OCI-LY3 (cell line): Measurements from ENCODE around the gene INSIG1.

ENCODE experiments used
- H2AFZ ChIP-seq: fragments of 200-600, 300-600 bp; shearing (Covaris generic); 2 replicates; pipeline ENCODE4 v1.6.0; 2014; ENCODE audit warnings: antibody characterized with exemption, low read depth, low read length
- H3K27ac ChIP-seq: fragments of 200-600, 300-600 bp; sonication (generic); 2 replicates; pipeline ENCODE4 v1.5.1; 2014; ENCODE audit warnings: mild to moderate bottlenecking, low read length, moderate library complexity, mixed read lengths
- H3K27me3 ChIP-seq: fragments of 200-600, 300-600 bp; sonication (generic); 2 replicates; pipeline ENCODE4 v1.6.1; 2014; ENCODE audit warnings: low read depth, low read length, mixed read lengths
- H3K36me3 ChIP-seq: fragments of 200-600, 300-600 bp; sonication (generic); replicated peaks from 2 replicates; pipeline ENCODE3; 2014; ENCODE audit warnings: low read depth, low read length, mixed read lengths
- H3K4me1 ChIP-seq: fragments of 300-600, 200-600 bp; sonication (generic); 2 replicates; pipeline ENCODE4 v1.6.1; 2014; ENCODE audit warnings: low read length, mixed read lengths
- H3K4me2 ChIP-seq: fragments of 200-600, 300-600 bp; sonication (generic); 2 replicates; pipeline ENCODE4 v1.6.1; 2014; ENCODE audit warnings: low read length, mixed read lengths
- H3K4me3 ChIP-seq: fragments of 300-600, 200-600 bp; sonication (generic); 2 replicates; pipeline ENCODE4 v1.5.1; 2014; ENCODE audit warnings: antibody characterized with exemption, mild to moderate bottlenecking, low read length, moderate library complexity
- H3K79me2 ChIP-seq: fragments of 300-600, 200-600 bp; shearing (Covaris generic); 2 replicates; pipeline ENCODE4 v1.6.1; 2014; ENCODE audit warnings: mild to moderate bottlenecking, low read length, mixed read lengths
- H3K9ac ChIP-seq: fragments of 300-600, 200-600 bp; shearing (Covaris generic); 2 replicates; pipeline ENCODE4 v1.6.0; 2014; ENCODE audit warnings: mild to moderate bottlenecking, low read length, moderate library complexity
- H3K9me3 ChIP-seq: fragments of 200-600, 300-600 bp; shearing (Covaris generic); 2 replicates; pipeline ENCODE4 v1.6.1; 2014; ENCODE audit warnings: low read length, mixed read lengths; ENCODE audit not compliant: insufficient read depth
- H4K20me1 ChIP-seq: fragments of 200-600, 300-600 bp; sonication (generic); 2 replicates; pipeline ENCODE4 v1.6.1; 2016; ENCODE audit warnings: low read length, mixed read lengths; ENCODE audit not compliant: insufficient read depth
- EZH2phosphoT487 ChIP-seq: fragments of 200-600 bp; shearing (Covaris generic); IDR thresholded peaks from 2 replicates; pipeline ENCODE4 v1.6.1; 2018; ENCODE audit warnings: antibody characterized with exemption, mixed run types, low read depth
- TF ChIP-seq, protein P1 (sequence below): fragments of 200-600, 300-600 bp; sonication (generic); IDR thresholded peaks from 2 replicates; pipeline ENCODE4 v1.5.1; 2014; ENCODE audit warnings: antibody characterized with exemption, low read length, low read depth

Gene INSIG1

DNA sequence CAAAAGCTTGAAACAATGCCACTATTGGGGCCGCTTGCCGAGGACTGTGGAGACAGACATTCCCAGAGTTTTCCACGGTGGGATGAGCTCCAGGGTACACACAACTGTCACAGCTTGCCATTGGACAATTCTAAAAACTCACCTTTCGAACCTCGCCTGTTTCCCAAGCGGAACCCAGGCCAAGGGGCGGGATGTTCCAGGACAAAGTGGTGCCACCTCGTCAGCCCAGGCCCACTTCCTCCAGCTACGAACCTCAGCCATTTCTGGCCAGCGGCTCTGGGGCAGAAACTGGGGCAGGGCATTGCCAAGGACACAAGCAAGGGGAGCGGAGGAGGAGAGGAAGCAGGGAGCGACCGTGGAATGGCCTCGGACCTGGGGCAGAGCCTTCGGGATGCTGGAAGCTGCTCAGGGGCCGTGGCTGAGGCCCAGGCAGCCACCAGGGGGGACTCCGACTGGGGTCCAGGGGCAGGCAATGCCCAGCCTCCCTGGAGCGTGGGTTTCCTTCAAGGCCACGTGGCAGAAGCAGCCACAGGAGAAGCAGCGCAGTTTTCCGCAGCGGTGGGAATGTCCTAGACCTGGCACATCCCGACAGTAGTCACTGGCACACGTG, 44.7 kb upstream of the INSIG1 start:
- Histone ChIP-seq H3K9me3 (no peaks in the 10 kb centered on the region), H3K36me3 (no peaks in the 10 kb centered on the region), H3K27ac (no peak overlapping the region), H3K79me2 (no peaks in the 10 kb centered on the region), H3K4me1 (peaks cover 10% of the 10 kb centered on the region), H3K27me3 (0 out of 2 replicates have a peak, but pooled peaks cover 3% of the 10 kb centered on the region), H4K20me1 (no peaks in the 10 kb centered on the region), H3K9ac (no peak overlapping the region), H3K4me2 (no peak overlapping the region), H2AFZ (no peak overlapping the region), H3K4me3 (no peak overlapping the region)
- TF ChIP-seq, protein P1, sequence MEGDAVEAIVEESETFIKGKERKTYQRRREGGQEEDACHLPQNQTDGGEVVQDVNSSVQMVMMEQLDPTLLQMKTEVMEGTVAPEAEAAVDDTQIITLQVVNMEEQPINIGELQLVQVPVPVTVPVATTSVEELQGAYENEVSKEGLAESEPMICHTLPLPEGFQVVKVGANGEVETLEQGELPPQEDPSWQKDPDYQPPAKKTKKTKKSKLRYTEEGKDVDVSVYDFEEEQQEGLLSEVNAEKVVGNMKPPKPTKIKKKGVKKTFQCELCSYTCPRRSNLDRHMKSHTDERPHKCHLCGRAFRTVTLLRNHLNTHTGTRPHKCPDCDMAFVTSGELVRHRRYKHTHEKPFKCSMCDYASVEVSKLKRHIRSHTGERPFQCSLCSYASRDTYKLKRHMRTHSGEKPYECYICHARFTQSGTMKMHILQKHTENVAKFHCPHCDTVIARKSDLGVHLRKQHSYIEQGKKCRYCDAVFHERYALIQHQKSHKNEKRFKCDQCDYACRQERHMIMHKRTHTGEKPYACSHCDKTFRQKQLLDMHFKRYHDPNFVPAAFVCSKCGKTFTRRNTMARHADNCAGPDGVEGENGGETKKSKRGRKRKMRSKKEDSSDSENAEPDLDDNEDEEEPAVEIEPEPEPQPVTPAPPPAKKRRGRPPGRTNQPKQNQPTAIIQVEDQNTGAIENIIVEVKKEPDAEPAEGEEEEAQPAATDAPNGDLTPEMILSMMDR, result no peak

DNA sequence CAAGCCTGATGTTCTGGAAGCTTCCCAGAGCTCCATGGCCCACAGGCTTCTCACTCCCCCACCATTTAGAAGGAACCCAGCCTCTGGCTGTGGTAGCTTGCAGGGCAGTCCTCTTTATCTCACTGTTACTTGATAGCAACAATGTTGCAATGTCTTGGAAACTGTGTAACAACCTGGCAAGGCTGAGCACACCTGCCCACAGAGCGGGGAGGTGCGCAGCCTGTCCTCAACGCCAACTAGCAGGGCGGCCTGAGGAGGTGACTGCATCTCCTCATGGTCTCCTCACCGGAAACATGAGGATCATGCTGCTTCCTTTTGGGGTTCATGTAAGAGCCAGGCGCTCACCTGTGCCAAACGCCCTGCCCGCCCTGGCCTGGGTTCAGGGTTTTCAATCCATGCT, 43.7 kb upstream of the INSIG1 start:
- no peak overlapping the region for H3K4me2 ChIP-seq
- no peak for TF ChIP-seq EZH2phosphoT487
- TF ChIP-seq, protein P1, result no peak
- H2AFZ ChIP-seq, result no peak overlapping the region
- no peaks in the 10 kb centered on the region for H3K36me3 ChIP-seq
- peaks cover 8% of the 10 kb centered on the region; the same call in 1 of the 2 replicates for H3K4me1 ChIP-seq
- no peak overlapping the region for H3K27ac ChIP-seq
- no peaks in the 10 kb centered on the region for H3K79me2 ChIP-seq
- no peaks in the 10 kb centered on the region for H4K20me1 ChIP-seq
- H3K4me3 ChIP-seq, result no peak overlapping the region
- no peak overlapping the region for H3K9ac ChIP-seq
- H3K27me3 ChIP-seq, result 0 out of 2 replicates have a peak, but pooled peaks cover 3% of the 10 kb centered on the region
- H3K9me3 ChIP-seq, result no peaks in the 10 kb centered on the region

DNA sequence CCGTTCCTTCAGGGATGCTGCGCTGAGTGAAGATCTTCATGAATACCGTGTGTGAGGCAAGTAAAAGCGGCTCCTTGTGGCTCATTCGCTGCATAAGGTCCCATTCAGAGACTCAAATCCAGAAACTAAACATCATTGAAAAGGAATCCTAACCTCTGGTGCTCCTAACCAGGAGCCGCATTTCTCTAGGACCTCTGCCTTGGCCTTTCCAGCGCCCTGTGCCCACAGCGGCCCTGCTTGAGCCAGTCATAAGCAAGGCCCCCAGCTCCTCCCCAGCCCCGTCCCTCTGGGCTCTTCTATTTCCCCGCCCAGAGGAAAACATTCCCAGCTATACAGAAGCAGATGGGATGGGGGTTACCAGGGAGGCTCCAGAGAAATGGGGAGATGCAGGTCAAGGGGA, 42.6 kb upstream of the INSIG1 start:
- Histone ChIP-seq H3K27ac (no peak overlapping the region), H3K36me3 (no peaks in the 10 kb centered on the region), H3K79me2 (no peaks in the 10 kb centered on the region), H3K4me3 (no peak overlapping the region), H3K27me3 (0 out of 2 replicates have a peak, but pooled peaks cover 3% of the 10 kb centered on the region), H2AFZ (no peak overlapping the region), H4K20me1 (no peaks in the 10 kb centered on the region), H3K4me1 (peaks cover 8% of the 10 kb centered on the region; the same call in 1 of the 2 replicates), H3K4me2 (no peak overlapping the region), H3K9ac (no peak overlapping the region), H3K9me3 (no peaks in the 10 kb centered on the region)
- TF ChIP-seq, protein P1, result no peak
- no peak for TF ChIP-seq EZH2phosphoT487

DNA sequence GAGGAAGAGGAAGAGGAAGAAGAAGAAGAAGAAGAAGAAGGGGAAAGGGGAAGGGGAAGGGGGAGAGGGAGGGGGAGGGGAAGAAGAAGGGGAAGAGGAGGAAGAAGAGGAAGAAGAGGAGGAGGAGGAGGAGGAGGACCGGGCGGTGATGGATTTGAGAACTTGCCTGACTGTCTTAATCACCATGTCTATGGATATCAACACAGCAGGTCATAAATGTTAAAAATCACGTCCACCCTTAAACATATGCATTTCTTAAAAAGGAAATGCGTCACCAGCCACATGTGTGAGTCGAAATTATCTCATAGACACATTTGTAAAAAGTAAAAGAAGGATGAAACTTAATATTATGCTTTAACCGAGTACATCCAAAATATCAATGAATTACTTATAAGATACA, 42.1 kb upstream of the INSIG1 start:
- no peak for TF ChIP-seq EZH2phosphoT487
- TF ChIP-seq, protein P1, result no peak
- Histone ChIP-seq H3K36me3 (no peaks in the 10 kb centered on the region), H2AFZ (no peak overlapping the region), H3K9me3 (no peaks in the 10 kb centered on the region), H3K27me3 (0 out of 2 replicates have a peak, but pooled peaks cover 3% of the 10 kb centered on the region), H3K4me1 (peaks cover 8% of the 10 kb centered on the region; the same call in 1 of the 2 replicates), H3K9ac (no peak overlapping the region), H3K79me2 (no peaks in the 10 kb centered on the region), H4K20me1 (no peaks in the 10 kb centered on the region), H3K4me2 (no peak overlapping the region), H3K4me3 (no peak overlapping the region), H3K27ac (no peak overlapping the region)
